HG02938 (cell line): ENCODE results near the gene NTPCR.

Source experiments
- ATAC-seq: cut with Tn5 transposase; IDR thresholded peaks from one replicate; pipeline ENCODE4 v1.9.1; 2021; ENCODE audit warnings: mild to moderate bottlenecking, moderate library complexity; ENCODE audit not compliant: unreplicated experiment

NTPCR gene

GRCh38 chr1:232956081-232956480 lies 5.7 kb downstream of the NTPCR start:
- ATAC-seq: no peak

GRCh38 chr1:232958067-232958466 lies 7.7 kb downstream of the NTPCR start:
- ATAC-seq: no peak

DNA sequence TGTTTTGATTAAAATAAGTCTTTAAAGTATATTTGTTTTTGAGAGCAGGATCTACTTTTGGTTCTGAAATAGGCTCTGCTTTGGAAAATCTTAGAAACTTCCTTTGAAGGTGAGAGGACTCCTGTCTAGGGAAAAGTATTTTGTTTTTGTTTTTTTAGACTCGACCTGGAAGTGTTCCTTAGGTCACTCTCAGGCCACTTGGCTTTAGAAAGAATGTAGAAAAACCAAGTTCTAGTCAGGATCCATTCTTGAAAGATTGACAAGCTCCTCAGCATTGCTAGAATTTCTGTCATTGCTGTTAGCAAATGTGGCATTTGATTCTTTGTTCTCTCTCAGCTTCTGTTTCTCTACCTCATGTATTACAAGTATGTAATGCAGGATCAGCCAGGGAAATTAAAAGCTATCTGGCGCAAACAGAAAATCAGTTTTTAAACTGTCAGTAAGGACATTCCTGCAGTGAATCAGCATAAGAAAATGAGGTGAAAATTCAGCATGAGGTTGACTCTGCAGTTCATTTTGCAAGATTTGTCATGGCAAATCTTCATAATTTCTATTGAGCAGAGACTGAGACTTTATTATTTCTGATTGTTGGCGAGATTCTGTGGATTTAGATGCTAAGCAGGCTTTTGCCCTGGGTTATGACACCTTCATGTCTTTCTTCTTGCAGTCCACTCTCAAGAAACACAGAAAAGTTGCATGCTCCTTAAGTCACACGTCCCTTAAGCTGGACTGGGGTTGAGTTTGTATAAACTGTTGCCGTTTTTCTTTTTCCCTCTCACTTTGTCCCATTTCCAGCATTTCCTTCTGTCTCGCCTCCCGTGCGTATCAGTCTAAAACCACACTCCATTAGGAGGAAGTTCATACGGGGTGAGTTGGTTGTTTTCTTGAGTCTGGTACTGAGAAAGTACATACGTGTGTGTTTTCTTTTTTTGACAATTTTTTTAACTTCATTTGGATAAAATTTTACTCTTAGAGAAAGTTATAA lies 12.6 kb downstream of the NTPCR start:
- ATAC-seq: no peak

- ATAC-seq: no peak
Observed at GRCh38 chr1:232964601-232965000, 14.2 kb downstream of the NTPCR start.

GRCh38 chr1:232965124-232965911 lies 14.9 kb downstream of the NTPCR start:
- ATAC-seq: no peak

- no peak for ATAC-seq
Observed at GRCh38 chr1:232965912-232966217, 15.5 kb downstream of the NTPCR start.

DNA sequence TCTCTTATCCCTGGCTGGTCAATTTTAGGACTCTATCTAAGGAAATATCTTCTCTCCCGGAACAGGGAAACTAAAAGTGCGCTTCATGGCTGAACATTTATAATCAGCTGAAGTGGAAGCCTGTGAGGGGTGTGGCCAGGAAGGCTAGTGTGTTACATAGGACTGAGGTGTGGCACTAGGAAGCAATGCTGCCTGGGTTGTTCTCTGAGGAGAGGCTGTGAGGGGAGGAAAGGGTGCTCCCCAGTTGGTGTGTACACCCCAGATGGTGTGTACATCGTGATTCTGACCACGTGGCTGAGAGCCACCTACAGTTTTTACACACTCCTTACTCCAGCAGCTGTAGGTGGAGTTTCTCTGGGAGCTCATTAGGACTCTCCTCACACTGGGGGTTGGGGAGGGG lies 16.3 kb downstream of the NTPCR start:
- no peak for ATAC-seq

GRCh38 chr1:232968391-232968790 lies 18.0 kb downstream of the NTPCR start:
- no peak for ATAC-seq

GRCh38 chr1:232968965-232969364 lies 18.6 kb downstream of the NTPCR start:
- ATAC-seq: no peak

- ATAC-seq: no peak
Observed at GRCh38 chr1:232969799-232970198, 19.4 kb downstream of the NTPCR start.

DNA sequence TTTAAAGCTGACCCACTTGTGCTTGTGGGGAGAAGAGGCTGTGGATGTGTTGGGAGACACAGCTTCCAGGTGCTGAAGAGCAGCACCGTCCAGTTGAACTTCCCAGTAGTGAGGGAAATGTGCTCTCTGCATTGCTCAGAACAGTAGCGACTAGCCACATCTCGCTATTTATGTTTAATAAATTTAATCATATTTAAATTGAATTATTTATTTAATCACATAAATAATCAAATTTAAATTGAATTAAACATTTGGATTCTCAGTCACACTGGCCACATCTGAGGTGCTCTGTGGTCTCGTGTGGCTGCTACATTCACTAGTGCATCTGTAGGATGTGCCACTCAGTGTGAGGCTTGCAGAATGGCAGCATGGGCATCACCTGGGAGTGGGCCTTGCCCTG lies 20.1 kb downstream of the NTPCR start:
- ATAC-seq: no peak

GRCh38 chr1:232973652-232974611 lies 23.5 kb downstream of the NTPCR start:
- ATAC-seq: no peak

- ATAC-seq: no peak
Observed at GRCh38 chr1:232974971-232975370, 24.6 kb downstream of the NTPCR start.

DNA sequence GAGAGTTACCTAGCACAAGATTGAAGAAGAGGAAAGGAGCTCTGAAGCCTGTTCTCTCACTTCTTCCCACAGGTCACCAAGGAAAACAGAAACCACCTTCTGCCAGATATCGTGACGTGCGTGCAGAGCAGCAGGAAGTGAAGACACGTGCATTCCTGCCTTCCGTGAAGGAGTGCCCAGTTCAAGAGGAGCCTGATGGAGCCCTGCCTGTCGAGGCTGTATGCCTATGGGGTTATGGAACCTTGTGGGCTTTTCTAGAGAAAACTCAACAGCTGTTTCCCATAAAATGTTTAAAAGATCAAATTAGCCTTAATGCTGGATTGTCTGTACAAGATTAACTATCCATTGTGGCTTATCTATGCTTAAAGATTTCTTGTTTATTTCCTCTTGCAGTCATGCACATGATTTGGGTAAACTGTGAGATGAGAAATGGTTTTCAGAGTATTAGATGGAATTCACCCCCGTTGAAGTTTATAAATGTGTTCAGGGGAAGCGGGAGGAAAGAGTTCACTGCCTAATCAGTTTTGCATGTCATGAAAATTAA lies 27.8 kb downstream of the NTPCR start:
- ATAC-seq: no peak

GRCh38 chr1:232978815-232979214 lies 28.4 kb downstream of the NTPCR start:
- ATAC-seq: no peak

DNA sequence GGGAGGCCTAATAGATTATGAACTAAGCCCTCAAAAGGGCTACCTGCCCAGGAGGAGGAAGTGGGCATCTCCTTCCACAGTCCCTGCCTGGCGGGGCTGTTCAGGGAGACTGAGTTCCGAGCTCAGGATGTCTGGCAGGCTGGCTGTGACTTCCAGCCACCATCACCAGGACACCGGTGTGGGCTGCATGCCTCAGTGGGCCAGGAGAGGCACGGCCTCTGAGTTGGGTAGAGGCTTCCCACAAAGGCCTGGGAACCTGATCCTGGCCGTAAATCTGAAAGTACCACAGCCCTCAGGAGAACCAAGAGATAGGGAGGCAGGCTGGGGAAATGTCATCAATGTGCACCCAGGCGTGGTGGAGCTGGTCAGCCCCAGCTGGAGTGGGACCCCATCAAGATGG lies 29.1 kb downstream of the NTPCR start:
- no peak for ATAC-seq

- no peak for ATAC-seq
Observed at GRCh38 chr1:232980355-232980978, 30.1 kb downstream of the NTPCR start.

DNA sequence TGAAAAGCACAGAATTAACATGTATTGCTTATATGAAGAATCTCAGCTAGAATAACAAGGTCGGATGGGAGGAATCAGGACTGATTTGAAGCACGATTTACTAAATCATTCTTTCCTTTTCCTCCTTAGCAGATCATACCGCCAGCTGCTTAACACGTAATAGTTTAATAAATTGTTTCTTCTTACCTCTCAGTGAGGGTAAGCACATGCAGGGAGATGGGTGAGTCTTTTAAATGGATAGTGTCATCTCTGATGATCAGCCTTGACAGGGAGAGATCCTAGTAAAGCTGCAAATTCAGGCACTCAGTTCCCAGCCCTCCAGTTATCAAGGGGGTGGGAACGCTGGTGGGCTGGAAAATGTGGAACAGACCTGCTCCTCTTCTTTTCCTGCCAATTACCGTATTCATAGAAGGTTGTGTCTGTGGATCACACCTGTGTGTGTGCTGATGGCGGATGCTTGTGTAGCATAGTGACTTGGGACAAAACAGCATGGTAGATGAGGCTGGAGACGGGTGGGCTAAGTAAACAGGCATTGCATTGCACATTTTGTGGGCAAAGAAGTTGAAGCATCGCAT lies 30.7 kb downstream of the NTPCR start:
- ATAC-seq: no peak

DNA sequence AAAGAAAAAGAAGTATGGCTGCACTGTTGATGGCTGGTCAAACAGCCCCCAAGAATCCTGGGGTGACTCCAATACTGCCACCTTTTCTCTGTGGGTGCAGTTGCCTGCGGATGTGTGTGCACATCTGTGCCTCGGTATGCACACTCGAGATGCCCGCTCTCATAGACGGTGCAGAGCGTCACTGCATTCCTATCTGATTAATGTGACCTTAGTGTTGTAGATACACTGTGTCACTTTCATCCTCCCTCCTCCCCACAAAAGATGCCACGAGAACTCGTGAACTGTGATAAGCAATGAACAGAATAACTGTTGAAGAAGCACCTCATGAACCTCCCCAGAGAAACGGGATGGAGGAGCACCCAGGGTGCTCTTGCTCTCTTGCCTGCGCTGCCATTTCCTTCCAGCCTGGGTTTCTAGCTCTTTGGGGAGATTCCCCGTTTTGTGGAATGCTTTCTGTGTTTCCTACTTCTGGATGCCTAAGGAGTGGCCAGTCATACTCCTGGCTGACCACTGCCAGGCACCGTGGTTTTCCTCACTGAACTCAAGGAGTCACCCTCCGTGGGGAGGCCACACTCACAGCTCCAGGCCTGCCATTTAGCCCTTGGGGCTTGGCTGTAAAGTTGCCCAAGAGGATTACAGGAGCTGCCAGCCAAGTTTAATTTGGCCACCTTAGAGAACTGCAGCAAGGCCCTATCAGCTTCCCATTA lies 32.0 kb downstream of the NTPCR start:
- no peak for ATAC-seq
